Type B pancreatic cell (in vitro differentiated cells): Measurements from ENCODE around the gene OR6S1. TPM values are rescaled to one million over a fixed set of nuclear protein-coding genes. Genes with fewer than 3 reads are reported as not detected.

Experiments used
- DNase-seq: peaks from one replicate; pipeline ENCODE4 v3.0.0; 2021; ENCODE audit warnings: mixed read lengths; ENCODE audit not compliant: unreplicated experiment; ENCODE audit errors: extremely low spot score
- H3K27ac Mint-ChIP-seq: 2 replicates; pipeline ENCODE4 v1.8.0; 2021; ENCODE audit warnings: mild to moderate bottlenecking, mixed read lengths
- H3K27me3 Mint-ChIP-seq: 2 replicates; pipeline ENCODE4 v1.8.0; 2021; ENCODE audit warnings: mixed read lengths
- H3K36me3 Mint-ChIP-seq: 2 replicates; pipeline ENCODE4 v1.8.0; 2021; ENCODE audit warnings: mixed read lengths
- H3K4me1 Mint-ChIP-seq: one replicate; pipeline ENCODE4 v1.8.0; 2021; ENCODE audit warnings: mixed read lengths; ENCODE audit not compliant: unreplicated experiment
- H3K4me3 Mint-ChIP-seq: 2 replicates; pipeline ENCODE4 v1.8.0; 2021; ENCODE audit warnings: mild to moderate bottlenecking, mixed read lengths
- H3K9me3 Mint-ChIP-seq: 2 replicates; pipeline ENCODE4 v1.8.0; 2021; ENCODE audit warnings: mixed read lengths
- total RNA-seq: library from RNA; stranded (reverse); gene quantifications from 2 replicates; pipeline ENCODE4 v1.2.1, GENCODE V29; 2021; ENCODE audit warnings: low replicate concordance
- TF ChIP-seq, protein P1 (sequence below): fragments of 200-600 bp; sonication (generic); conservative IDR thresholded peaks from 2 replicates; pipeline ENCODE4 v1.5.0; 2021; ENCODE audit warnings: antibody characterized with exemption, mild to moderate bottlenecking

OR6S1 gene
- total RNA-seq, 1 donor from 2014 or later, result not detected

- no peaks in the 10 kb centered on the region for H3K36me3 Mint-ChIP-seq
These were observed 31.3 kb downstream of the OR6S1 start for GRCh38 chr14:20610002-20610765.

DNA sequence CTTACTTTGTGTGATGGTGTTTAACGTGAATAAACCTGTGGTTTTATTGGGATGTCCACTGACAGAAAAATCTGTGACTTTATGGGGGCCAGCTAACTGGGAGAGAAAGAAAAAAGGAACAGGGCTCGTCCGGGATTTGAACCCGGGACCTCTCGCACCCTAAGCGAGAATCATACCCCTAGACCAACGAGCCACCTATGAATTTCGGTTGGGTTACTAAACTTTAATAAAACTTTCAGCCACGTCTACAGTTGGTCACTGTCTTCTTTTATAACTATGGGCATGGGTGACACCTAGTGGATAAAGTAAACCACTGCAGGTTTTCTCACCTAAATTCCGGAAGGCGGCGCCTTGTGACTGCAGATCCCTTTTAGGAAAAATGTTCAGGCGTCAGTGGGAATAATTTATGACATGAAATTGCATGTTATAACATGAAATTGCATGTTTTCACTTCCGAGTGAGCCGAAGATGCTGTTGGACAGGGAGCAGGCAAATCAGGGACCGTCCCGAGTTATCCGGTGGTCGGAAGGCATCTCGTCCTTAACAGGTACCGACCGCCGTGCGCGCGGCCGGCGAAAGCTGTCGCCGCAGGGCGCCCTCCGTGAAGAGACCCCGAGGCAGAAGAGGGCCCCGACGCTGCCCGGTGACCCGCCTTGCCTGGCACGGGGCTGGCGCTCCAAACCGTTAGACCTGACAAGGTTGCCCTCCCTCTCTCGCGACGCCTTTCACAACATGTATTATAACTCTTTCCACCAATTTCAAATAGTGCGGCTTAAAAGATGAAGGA, 32.1 kb downstream of the OR6S1 start:
- Mint-ChIP-seq H3K4me3 (no peak overlapping the region), H3K27ac (no peak overlapping the region), H3K36me3 (no peaks in the 10 kb centered on the region), H3K9me3 (no peaks in the 10 kb centered on the region), H3K27me3 (peaks cover 2% of the 10 kb centered on the region), H3K4me1 (peaks cover under 1% of the 10 kb centered on the region)
- no peak for DNase-seq
- TF ChIP-seq, protein P1, sequence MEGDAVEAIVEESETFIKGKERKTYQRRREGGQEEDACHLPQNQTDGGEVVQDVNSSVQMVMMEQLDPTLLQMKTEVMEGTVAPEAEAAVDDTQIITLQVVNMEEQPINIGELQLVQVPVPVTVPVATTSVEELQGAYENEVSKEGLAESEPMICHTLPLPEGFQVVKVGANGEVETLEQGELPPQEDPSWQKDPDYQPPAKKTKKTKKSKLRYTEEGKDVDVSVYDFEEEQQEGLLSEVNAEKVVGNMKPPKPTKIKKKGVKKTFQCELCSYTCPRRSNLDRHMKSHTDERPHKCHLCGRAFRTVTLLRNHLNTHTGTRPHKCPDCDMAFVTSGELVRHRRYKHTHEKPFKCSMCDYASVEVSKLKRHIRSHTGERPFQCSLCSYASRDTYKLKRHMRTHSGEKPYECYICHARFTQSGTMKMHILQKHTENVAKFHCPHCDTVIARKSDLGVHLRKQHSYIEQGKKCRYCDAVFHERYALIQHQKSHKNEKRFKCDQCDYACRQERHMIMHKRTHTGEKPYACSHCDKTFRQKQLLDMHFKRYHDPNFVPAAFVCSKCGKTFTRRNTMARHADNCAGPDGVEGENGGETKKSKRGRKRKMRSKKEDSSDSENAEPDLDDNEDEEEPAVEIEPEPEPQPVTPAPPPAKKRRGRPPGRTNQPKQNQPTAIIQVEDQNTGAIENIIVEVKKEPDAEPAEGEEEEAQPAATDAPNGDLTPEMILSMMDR, result peak; percentile 93

More at GRCh38 chr14:20610002-20610765, 31.3 kb downstream of the OR6S1 start:
- DNase-seq, result no peak
- H3K9me3 Mint-ChIP-seq, result no peaks in the 10 kb centered on the region
- no peak overlapping the region for H3K4me3 Mint-ChIP-seq
- H3K27ac Mint-ChIP-seq, result no peak overlapping the region
- H3K27me3 Mint-ChIP-seq, result peaks cover 2% of the 10 kb centered on the region
- H3K4me1 Mint-ChIP-seq, result peaks cover 5% of the 10 kb centered on the region
- TF ChIP-seq, protein P1, result no peak

GRCh38 chr14:20608383-20609110, 32.9 kb downstream of the OR6S1 start:
- Mint-ChIP-seq H3K27ac (no peak overlapping the region), H3K9me3 (no peaks in the 10 kb centered on the region), H3K36me3 (no peaks in the 10 kb centered on the region), H3K27me3 (peaks cover 2% of the 10 kb centered on the region), H3K4me1 (no peaks in the 10 kb centered on the region), H3K4me3 (no peak overlapping the region)
- TF ChIP-seq, protein P1, result no peak
- DNase-seq, result no peak

GRCh38 chr14:20607617-20608016, 33.9 kb downstream of the OR6S1 start:
- no peaks in the 10 kb centered on the region for H3K9me3 Mint-ChIP-seq
- H3K27ac Mint-ChIP-seq, result no peak overlapping the region
- no peak overlapping the region for H3K4me3 Mint-ChIP-seq
- TF ChIP-seq, protein P1, result no peak
- H3K4me1 Mint-ChIP-seq, result no peaks in the 10 kb centered on the region
- DNase-seq, result no peak
- peaks cover 2% of the 10 kb centered on the region for H3K27me3 Mint-ChIP-seq
- H3K36me3 Mint-ChIP-seq, result no peaks in the 10 kb centered on the region

GRCh38 chr14:20606902-20607242, 34.6 kb downstream of the OR6S1 start:
- H3K27ac Mint-ChIP-seq, result no peak overlapping the region
- TF ChIP-seq, protein P1, result no peak
- H3K4me1 Mint-ChIP-seq, result no peaks in the 10 kb centered on the region
- no peak overlapping the region for H3K4me3 Mint-ChIP-seq
- DNase-seq, result no peak
- no peaks in the 10 kb centered on the region for H3K36me3 Mint-ChIP-seq
- H3K9me3 Mint-ChIP-seq, result no peaks in the 10 kb centered on the region
- peaks cover 2% of the 10 kb centered on the region for H3K27me3 Mint-ChIP-seq
